Endometrial microvascular endothelial cells (primary cell): Measurements from ENCODE around the gene UGT2B28. TPM values are rescaled to one million over a fixed set of nuclear protein-coding genes. Genes with fewer than 3 reads are reported as not detected.
"Not testable (repeated sequence)": the region's sequence is repeated elsewhere in the genome, so short reads cannot be mapped to it uniquely, and the experiment has no call there.

Experiments
- in situ Hi-C: cut with HindIII; loops from 2 replicates; pipeline ENCODE4 v1.10.0; 2017; ENCODE audit warnings: low sequenced_read_pairs, low pct_unique_long_range_greater_than_20kb; ENCODE audit errors: inconsistent ontology term
- total RNA-seq: library from RNA; depleted of rRNA; stranded (reverse); fragments of >200 nt; gene quantifications from one replicate; pipeline ENCODE4 v1.2.3, GENCODE V29; 2015; ENCODE audit errors: inconsistent ontology term

UGT2B28 gene
- total RNA-seq: not detected

GRCh38 chr4:69280081-69280480 is at the start of gene UGT2B28:
UGT2B28 (plus strand) TSS chr4:69280475; CDS start chr4:69280501, 26 bp downstream.
- in situ Hi-C loops: not testable (repeated sequence)

GRCh38 chr4:69239092-69239491 is 41.2 kb upstream of the UGT2B28 start:
- in situ Hi-C loops: no loop called here

GRCh38 chr4:69239557-69240168 is 40.6 kb upstream of the UGT2B28 start:
- in situ Hi-C loops: no loop called here

- in situ Hi-C loops: not testable (repeated sequence)
Measured at GRCh38 chr4:69240787-69241186, 39.5 kb upstream of the UGT2B28 start.

DNA sequence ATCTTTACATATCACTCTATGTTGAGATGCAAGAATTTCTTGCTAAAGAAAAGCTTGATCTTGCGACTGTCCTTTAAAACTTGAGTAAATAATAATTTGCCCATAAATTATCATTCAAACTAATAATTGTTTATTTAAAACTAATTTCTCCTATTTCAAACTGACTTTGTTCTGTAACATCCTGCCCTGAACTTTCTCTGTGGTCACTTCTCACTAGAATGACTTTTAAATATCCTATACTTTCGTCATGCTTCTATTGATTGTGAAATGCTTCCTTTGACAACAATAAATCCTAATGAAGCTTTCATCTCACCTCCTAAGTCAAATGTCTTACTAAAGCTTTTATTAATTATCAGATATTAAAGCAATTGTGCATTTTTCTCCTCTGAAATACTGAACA is 38.5 kb upstream of the UGT2B28 start:
- in situ Hi-C loops: not testable (repeated sequence)

DNA sequence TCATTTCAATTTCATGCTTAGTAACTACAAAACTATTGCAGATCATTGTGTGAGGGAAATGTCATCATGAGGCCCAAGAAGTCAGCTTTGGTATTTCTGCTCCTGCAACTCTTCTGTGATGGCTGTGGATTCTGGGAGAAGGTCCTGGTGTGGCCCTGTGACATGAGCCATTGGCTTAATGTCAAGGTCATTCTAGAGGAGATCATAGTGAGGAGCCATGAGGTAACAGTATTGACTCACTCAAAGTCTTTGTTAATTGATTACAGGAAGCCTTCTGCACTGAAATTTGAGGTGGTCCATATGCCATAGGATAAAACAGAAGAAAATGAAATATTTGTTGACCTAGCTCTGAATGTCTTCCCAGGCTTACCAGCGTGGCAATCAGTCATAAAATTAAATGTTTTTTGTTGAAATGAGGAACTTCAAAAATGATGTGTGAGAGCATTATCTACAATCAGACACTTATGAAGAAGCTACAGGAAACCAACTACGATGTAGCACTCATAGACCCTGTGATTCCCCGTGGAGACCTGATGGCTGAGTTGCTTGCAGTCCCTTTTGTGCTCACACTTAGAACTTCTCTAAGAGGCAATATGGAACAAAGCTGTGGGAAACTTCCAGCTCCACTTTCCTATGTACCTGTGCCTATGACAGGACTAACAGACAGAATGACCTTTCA is 37.6 kb upstream of the UGT2B28 start:
- in situ Hi-C loops: not testable (repeated sequence)

DNA sequence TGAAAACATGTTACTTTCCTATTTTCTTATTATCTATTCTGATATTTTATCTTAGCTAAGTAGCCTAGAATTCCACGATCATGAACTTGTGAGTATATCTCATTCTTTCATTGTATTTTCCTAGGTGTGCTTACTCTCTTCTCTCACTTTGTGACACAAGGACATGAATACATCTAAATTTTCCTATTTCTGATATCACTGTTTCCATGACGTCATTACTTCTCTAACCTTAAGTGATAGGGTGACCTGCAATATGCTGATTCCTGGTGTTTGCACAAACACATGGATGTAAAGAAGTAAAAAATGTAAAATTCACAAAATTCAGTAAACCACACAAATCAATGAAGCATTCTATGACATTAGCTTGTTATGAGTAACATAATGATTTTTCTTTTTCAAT is 29.4 kb upstream of the UGT2B28 start:
- in situ Hi-C loops: not testable (repeated sequence)

GRCh38 chr4:69253147-69253772 is 27.0 kb upstream of the UGT2B28 start:
- in situ Hi-C loops: not testable (repeated sequence)

DNA sequence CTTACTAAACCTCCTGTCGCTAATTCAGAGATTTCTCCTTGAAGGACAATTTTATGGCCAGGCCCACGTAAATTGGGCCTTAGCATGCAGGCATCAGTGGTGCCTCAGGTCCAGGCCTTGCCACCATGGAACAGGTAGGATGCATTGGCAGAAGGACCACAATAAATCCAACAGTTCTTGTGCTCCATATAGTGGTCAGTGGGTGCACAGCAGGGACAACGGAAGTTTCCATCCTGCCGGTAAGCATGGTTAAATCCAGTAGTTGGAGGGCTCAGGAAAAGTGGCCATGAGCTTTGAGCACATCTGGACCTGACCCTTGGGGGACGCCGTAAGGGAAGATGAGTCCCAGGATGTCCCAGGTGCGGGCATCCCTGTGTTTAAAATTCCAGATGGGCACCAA is 11.7 kb upstream of the UGT2B28 start:
- in situ Hi-C loops: not testable (repeated sequence)

GRCh38 chr4:69296356-69296755 is 16.1 kb downstream of the UGT2B28 start:
- in situ Hi-C loops: not testable (repeated sequence)

DNA sequence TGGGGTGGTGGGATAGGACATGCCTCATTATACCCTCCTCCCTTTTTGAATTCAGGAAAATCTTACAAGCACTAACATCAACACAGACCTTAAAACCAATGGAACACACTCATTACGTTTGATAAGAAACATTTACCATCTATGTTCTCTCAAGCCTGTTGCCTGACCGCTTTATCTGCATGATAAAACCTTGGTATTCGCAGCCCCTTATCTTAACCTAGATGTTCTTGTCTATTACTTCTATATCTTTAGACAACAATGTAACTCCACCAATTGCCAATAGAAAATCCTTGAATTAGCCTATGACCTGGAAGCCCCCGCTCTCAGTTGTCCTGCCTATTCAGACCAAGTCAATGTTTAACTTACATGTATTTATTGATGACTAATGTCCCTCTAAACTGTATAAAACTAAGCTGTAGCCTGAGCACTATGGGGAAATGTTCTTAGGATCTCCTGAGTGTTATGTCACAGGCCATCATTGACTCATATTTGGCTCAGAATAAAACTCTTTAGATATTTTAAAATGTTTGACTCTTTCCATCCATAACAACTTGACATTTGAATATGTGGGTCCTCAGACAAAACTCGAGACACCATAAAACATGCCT is 28.3 kb downstream of the UGT2B28 start:
- in situ Hi-C loops: not testable (repeated sequence)

- in situ Hi-C loops: not testable (repeated sequence)
Measured at GRCh38 chr4:69309549-69310076, 29.3 kb downstream of the UGT2B28 start.

DNA sequence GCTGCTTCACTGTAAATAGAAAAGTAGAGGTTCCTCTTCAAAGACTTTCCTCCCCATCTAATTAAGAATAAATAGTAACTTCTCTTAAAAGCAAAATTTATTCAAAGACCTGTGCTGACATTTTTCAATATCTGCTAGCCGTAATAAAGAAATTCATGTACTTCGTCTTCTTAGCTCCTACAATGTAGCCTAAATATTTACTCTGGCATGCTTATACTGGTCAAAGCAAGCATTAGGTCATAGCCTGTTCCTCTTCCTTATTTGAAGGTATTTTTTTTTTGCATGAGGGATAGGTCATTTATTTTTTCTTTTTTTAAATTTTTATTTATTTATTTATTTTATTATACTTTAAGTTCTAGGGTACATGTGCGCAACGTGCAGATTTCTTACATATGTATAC is 30.0 kb downstream of the UGT2B28 start:
- in situ Hi-C loops: not testable (repeated sequence)

DNA sequence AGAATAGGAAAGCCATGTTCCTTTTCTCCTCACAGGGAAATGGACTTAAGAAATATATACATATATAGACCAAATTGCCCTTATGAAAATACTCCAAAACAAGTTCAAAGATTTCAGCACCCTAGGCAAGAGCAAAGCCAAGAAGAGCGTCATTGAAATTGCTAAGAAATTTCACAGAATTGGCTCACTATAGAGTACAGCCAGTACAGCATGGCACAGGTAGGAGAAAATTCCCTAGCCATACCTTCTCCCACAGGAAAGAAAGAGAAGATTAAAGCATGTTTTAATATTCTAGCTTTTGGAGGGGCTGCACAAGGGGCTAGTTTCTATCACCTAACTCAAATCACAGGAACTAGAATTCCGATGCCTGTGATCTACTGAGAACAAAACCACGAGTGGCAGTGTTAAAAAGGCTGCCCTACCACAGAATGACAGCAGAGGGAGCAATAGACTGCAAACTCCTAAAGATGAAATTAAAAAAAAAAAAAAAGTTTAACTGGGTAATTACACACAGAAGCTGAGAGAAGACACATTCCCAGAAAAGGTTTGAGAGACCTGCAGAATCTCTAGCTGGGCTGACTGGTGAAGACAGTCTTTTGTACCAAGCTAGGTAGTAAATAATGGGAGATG is 37.5 kb downstream of the UGT2B28 start:
- in situ Hi-C loops: not testable (repeated sequence)

DNA sequence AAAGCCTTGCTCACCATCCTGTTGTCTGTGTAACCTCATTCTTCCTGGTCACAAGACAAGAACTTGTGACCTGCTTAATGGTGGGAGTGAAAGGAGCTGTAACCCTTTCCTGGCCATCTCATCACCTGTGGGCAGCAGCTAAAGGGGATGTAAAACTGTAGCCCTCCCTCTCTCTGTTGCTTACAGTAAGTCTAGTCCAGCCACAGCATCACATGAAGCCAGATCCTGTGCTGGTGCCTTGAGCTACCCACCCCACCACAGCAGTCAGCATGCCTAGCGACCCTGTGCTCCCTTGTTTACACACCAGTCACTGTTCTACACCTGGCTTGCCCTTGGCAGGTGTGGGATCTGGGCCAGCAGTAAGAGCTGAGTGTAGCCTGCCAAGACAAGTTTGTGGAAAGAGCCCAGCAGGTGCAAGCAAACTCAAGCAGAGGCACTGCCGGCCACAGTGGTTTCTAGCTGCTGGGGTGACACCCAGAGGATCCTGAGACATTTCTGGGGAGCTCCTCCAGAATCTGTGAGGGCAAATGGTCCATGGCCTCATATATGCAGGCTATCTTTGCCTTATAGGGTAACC is 41.0 kb downstream of the UGT2B28 start:
- in situ Hi-C loops: no loop called here

- in situ Hi-C loops: no loop called here
Measured at GRCh38 chr4:69322055-69322454, 41.8 kb downstream of the UGT2B28 start.

- in situ Hi-C loops: no loop called here
Measured at GRCh38 chr4:69323284-69323683, 43.0 kb downstream of the UGT2B28 start.

GRCh38 chr4:69330345-69331047 is 50.2 kb downstream of the UGT2B28 start:
- in situ Hi-C loops: no loop called here
